ENCODE measurements around the gene RGPD4. TPM values are rescaled to one million over a fixed set of nuclear protein-coding genes. Genes with fewer than 3 reads are reported as not detected.
"Not testable (repeated sequence)": the region's sequence is repeated elsewhere in the genome, so short reads cannot be mapped to it uniquely, and the experiment has no call there.

The RGPD4 gene
- total RNA-seq, 2 donors from 2014 or later, result 0.24 TPM; not detected in 1

- H3K4me3 ChIP-seq; DNase-seq; intact Hi-C loops (cut with DNase I); H3K27ac ChIP-seq; H3K27me3 ChIP-seq; H3K9ac ChIP-seq (ENCODE audit: low read depth in 2 of 2, low read length in 2 of 2); H3K9me3 ChIP-seq; H3K4me1 ChIP-seq; H3K36me3 ChIP-seq: not testable (repeated sequence)
Measured at GRCh38 chr2:107916696-107917370, 90.1 kb downstream of the RGPD4 start.

- no peak for DNase-seq
- Histone ChIP-seq H3K36me3 (no peaks in the 10 kb centered on the region), H3K9me3 (no peaks in the 10 kb centered on the region), H3K4me3 (no peak overlapping the region), H3K27me3 (no peaks in the 10 kb centered on the region), H3K9ac (ENCODE audit: low read depth in 2 of 2, low read length in 2 of 2) (no peak overlapping the region), H3K27ac (no peak overlapping the region), H3K4me1 (no peaks in the 10 kb centered on the region)
- intact Hi-C loops (cut with DNase I), result no loop called here
- no peak for TF ChIP-seq CTCF (IDR thresholded peaks at IDR 0.05)
Measured at GRCh38 chr2:107927034-107927534, 100.4 kb downstream of the RGPD4 start.

GRCh38 chr2:107931412-107931811 lies 104.7 kb downstream of the RGPD4 start:
- H3K9me3 ChIP-seq, result no peaks in the 10 kb centered on the region
- no peak overlapping the region for H3K9ac ChIP-seq (ENCODE audit: low read depth in 2 of 2, low read length in 2 of 2)
- no peaks in the 10 kb centered on the region for H3K36me3 ChIP-seq
- H3K27me3 ChIP-seq, result no peaks in the 10 kb centered on the region
- H3K4me3 ChIP-seq, result no peak overlapping the region
- no peak overlapping the region for H3K27ac ChIP-seq
- intact Hi-C loops (cut with DNase I), result loop anchor here (10.0 kb wide), 1 partner anchor 243 kb away; no protein-coding TSS in a partner anchor
- no peak for DNase-seq
- no peak for TF ChIP-seq CTCF (IDR thresholded peaks at IDR 0.05)
- H3K4me1 ChIP-seq, result no peaks in the 10 kb centered on the region

GRCh38 chr2:107932488-107932887 lies 105.8 kb downstream of the RGPD4 start:
- no peaks in the 10 kb centered on the region for H3K4me1 ChIP-seq
- H3K9ac ChIP-seq (ENCODE audit: low read depth in 2 of 2, low read length in 2 of 2), result no peak overlapping the region
- H3K36me3 ChIP-seq, result no peaks in the 10 kb centered on the region
- intact Hi-C loops (cut with DNase I), result loop anchor here (10.0 kb wide), 1 partner anchor 242 kb away; no protein-coding TSS in a partner anchor
- H3K9me3 ChIP-seq, result no peaks in the 10 kb centered on the region
- DNase-seq, result no peak
- no peak overlapping the region for H3K27ac ChIP-seq
- no peak overlapping the region for H3K4me3 ChIP-seq
- no peak for TF ChIP-seq CTCF (IDR thresholded peaks at IDR 0.05)
- no peaks in the 10 kb centered on the region for H3K27me3 ChIP-seq

- Histone ChIP-seq H3K4me1 (no peaks in the 10 kb centered on the region), H3K9ac (ENCODE audit: low read depth in 2 of 2, low read length in 2 of 2) (no peak overlapping the region), H3K27me3 (no peaks in the 10 kb centered on the region), H3K4me3 (no peak overlapping the region), H3K27ac (no peak overlapping the region), H3K9me3 (no peaks in the 10 kb centered on the region), H3K36me3 (no peaks in the 10 kb centered on the region)
- TF ChIP-seq CTCF (IDR thresholded peaks at IDR 0.05), result no peak
- no peak for DNase-seq
- intact Hi-C loops (cut with DNase I), result loop anchor here (10.0 kb wide), 1 partner anchor 242 kb away; no protein-coding TSS in a partner anchor
Measured at GRCh38 chr2:107932979-107933378, 106.3 kb downstream of the RGPD4 start.

Data from colonic mucosa (tissue), 4 donors.